NCI-H774 (cell line): ENCODE data around the gene CDC16.

Experiments
- DNase-seq: peaks from one replicate; lab custom pipeline; 2025; lab: John Stamatoyannopoulos, UW

The CDC16 gene

DNA sequence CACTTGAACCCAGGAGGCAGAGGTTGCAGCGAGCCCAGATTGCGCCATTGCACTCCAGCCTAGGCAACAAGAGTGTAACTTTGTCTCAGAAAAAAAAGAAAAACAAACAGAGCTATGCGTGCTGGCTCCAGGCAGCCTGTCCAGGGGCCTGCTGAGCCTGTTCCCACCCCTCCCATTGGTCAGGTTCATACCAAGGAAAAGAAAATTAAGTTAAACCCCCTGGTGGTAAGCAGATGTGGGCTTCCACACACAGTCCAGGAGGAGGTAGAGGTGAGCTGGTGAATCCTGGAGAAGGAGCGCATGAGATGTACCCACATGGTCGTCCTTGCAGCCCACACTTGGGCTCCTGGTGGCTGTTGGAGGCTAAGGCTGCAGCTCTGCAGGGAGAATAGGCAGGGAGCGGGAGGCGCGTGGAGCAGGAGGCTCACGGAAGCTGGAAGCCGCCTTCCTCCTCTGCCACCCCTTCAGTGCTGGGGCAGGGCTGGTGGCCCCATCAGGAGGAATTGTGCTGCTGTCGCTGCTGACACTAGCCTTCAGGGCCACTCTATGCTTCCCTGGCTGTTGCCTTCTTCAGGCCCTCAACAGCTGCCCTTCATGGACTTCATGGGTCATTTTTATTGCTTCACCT lies 69.1 kb downstream of the CDC16 start:
- no peak for DNase-seq

DNA sequence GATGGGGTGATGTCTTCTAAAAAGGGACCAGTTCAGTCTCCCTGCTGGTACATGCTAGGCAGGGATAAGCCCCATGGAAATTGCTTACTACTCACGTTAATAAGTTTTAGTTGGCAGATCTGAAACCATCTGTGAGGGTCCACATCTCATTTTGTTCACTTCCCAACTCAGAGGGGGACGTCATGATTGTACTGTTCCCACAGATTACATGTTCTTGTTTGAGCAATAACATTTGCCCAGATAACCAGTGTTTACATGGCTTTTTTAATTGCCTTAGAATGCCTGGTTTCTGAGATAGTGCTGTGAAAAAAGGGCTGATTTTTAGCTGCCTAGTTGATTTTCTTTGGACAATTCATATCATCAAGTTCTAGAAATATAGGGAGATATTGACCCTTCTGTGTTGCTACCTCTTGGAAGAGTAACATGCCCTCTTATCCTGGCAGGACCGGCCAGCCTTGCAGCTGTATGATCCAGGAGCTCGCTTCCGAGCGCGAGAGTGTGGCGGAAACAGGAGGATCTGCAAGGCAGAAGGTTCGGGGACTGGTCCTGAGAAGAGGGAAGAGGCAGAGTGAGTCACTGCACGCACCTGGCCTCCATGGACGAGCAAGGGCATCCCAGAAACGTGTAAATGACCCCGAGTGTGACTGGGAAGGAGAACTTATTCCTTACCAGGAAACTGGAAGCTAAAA lies 69.8 kb downstream of the CDC16 start:
- DNase-seq = no peak

DNA sequence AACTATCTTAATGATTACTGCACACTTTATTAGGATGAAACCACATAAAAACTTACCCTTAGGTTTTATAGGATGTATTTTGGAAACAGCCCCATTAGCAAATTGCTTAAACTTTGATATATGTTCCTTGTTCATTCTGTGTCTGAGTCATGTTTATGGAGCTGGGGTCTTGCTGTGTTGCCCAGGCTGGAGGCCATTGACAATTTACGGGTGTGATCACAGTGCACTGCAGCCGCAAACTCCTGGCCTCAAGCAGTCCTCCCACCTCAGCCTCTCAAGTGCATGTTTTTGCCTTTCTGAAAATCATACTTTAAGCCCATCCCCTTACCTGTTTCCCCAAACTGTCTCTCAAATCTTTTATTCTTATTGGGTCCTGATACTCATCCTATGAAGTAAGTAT lies 74.4 kb downstream of the CDC16 start:
- no peak for DNase-seq

DNA sequence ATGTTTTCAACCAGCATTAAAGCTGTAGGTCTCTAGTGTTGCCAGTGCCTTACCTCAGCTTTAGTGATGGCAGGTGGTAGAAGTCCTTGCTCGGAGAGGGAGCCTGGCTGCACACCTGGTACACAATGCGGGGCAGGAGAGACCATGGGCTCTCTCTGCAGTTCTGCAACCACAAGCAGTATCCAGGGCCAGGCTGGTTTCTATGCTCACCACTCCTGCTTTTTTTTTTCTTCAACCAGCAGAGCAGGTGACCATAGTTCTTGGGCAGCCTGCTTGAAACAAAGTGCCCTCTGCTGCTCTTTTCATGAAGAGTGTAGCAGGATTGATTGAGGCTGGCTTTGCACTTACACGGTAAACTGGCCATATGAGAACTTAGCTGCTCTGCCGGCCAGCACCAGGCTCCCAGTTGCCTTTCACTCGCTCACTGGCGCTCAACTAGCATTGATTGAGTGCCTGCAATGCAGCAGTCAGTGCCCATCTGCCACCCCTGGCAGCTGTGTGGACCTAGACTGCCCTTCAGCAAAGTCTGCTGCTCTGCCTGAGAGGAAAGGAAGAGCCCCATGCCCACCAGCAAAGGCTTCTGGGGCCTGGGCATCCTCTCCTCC lies 75.2 kb downstream of the CDC16 start:
- DNase-seq = peak; percentile 85

DNA sequence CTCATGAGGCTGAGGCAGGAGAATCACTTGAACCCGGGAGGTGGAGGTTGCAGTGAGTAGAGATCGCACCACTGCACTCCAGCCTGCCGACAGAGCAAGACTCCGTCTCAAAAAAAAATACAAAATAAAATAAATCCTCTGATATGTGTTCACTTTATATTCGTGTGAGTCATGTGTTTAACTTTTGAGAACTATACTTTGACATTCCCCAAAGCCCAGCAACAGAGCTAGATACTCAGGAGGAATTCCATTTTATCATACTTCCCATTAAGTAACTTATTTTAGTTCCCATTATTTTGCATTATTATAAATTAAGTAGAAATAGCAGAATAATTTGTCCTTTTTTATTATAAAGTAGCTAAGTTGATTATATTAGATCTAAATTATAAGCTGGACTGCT lies 76.3 kb downstream of the CDC16 start:
- no peak for DNase-seq

DNA sequence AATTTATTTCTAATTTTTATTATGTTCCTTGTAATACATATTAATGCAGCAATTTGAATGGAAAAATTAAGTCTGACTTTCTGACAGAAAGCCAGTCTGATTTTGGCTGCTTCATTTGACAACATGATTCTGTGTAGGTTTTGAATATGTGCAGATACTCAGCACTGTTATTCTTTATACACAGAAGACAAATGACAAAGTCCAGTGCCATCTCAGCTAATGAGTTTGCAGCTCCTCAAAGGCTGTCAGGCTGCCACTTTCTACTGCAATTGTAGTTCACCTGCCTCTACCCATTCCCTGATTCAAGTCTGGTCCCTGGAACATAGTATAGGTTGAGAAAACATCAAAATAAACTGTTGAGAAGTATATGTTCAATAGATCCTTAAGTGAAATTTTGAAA lies 76.7 kb downstream of the CDC16 start:
- no peak for DNase-seq

DNA sequence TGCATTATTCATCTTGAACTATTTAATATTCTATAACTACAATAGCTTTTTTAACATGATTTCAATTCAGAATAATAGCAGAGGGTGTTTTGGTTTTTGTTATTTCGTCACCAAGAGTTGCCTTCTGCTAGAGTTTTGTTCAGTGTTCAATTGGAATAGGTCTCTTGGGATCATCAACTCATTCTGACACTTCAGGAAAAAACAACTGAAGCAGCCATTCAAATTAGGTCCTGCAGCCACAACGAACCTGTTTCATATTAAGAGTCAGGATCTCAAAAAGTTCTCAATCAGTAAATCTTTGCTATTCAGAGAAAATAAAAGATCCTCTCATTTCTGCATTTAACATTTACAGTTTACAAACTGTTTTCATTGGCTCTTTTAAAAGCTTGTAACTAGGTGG lies 77.2 kb downstream of the CDC16 start:
- DNase-seq = no peak

DNA sequence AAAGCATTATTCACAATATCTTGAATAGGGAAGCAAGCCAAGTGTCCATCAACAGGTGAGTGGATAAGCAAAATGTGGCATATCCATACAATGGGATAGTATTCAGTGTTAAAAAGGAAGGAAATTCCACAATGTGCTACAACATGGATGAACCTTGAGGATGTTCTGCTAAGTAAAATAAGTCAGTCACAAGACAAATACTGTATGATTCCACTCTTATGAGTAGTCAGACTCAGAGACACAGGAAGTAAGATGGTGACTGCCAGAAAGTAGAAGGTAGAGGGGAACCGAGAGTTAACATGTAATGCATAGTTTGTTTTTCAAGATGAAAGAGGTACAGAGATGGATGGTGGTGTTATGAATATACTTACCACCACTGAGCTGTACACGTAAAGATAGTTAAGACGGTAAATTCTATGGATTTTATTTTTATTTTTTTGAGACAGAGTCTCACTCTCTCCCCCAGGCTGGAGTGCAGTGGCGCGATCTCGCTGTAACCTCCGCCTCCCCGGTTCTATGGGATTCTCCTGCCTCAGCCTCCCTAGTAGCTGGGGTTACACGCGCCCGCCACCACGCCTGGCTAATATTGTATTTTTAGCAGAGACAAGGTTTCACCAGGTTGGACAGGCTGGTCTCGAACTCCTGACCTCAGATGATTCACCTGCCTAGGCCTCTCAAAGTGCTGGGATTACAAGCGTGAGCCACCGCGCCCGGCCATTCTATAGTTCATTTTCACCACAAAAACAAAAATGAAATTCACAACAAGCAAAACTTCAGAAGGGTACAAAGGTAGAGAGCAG lies 78.6 kb downstream of the CDC16 start:
- peak; percentile 46 for DNase-seq

DNA sequence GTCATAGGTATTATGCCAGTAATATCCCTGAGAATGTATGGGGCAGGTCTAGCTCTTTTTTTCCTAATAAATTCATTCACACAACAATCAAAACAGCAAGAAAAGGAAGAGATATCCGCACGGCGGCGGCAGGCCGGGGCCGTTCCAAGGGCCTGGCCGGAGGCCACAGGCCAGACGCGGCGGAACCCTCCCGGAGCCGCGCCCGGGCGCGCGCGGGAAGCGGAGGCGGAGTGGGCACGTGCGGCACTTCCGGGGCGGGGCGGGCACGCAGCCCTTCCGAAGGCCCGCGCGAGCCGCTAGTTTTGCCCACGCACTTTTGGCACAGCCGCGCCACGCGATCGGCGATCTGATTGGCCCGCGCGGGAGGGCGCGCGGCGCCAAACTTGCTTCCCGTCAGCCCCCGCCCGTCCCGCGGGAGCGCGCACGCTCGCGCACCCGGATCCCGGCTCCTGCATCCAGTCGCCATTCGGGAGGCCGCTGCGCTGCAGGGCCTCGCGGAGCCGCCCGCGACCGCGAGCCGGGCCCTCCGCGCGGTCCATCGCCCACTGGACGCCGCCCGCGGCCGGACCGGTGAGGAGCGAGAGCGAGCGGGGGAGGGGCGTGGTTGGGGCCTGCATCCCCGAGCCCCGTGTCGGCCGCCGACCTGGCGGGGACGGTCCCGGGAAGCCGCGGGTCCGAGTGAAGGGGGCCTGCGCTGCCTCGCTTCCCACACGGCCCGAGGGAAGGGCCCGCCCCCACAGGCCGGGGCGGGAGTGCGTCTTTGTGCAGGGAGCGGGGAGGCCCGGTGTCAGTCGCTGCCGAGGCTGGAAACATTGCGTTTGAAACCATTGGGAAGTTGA lies 79.6 kb downstream of the CDC16 start, which contains the start of gene CHAMP1:
Gene CHAMP1 (plus strand): TSS at position 430 of the 839 bp plus-strand sequence. CDS start 9,340 bp downstream, outside the sequence.
- peak; percentile 100 for DNase-seq

DNA sequence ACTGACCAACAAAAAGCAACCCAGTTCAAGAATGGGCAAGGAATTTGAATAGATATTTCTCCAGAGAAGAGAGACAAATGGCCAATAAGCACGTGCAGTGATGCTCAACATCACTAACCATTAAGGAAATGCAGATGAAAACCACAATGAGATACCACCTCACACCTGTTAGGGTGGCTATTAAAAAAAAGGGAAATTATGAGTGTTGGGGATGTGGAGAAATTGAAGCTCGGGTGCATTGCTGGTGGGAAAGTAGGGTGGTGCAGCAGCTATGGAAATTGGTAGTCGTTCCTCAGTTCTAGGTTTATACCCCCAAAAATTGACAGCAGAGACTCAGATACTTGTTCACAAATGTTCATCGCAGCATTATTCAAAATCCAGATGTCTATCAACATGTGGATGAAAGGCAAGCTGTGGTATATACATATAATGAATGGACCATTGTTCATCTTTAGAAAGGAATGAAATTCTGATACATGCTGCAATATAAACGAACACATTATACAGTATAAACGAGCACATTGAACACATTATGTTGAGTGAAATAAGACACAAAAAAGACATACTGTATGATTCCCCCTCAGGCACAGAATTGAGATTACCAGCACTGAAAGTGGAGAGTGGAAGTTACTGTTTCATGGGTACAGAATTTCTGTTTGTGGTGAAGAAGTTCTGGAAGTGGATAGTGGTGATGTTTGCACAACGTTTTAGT lies 80.5 kb downstream of the CDC16 start:
- no peak for DNase-seq

DNA sequence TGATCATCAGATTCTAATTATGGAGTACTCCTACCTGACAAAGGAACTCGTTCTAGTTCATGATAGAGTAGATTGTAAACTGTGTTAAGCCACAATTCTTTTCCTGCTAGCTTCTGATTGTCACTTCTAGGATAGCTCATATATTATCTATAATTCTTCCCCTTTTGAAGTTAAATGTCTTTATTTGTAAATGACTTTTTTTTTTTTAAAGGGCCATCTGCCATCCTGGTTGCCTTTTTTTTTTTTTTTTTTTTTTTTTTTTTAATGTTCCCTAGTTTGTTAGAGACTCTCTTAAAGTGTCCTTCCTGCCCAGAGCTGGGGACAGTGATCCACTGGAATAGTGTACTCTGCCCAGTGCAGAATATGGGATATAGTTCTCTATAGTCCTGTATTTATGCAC lies 83.9 kb downstream of the CDC16 start:
- DNase-seq = no peak

DNA sequence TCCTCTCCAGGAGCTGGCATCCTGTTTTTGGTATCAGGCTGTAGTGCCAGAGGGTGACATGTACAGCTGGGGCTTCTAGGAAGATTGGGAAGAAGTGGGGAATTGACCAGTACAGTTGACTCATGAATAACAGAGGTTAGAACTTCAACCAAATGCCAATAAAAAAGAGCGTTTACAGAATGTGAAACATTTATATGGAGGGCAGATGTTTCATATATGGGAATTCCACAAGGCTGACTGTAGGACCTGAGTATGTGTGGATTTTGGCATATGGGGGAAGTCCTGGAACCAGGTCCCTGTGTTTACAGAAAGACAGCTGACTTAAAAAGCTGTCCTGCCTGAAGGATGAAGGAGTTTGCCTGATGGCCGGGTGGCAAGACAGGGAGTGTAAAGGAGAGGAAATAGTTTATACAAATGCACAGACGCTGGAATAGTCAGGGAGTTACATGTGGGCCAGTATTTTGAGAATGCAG lies 84.8 kb downstream of the CDC16 start:
- no peak for DNase-seq

DNA sequence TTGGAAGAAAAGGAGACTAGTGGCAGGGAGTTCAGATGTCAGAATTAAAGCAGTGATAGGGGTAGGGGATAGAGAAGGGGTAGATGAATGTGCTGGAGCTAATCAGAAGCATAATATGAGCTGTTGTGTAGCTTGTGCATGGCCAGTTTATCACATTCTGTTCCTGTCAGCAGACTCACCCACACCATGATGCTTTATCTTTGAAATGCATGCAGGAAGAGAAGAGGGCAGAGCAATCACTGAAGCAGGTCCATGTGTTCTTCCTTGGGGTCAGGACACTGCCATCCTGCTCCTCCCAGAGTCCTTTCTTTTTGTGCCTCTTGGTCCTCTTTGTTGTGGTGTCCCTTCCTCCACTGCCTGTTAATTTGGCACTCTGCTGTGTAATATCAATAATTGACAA lies 85.4 kb downstream of the CDC16 start:
- no peak for DNase-seq

DNA sequence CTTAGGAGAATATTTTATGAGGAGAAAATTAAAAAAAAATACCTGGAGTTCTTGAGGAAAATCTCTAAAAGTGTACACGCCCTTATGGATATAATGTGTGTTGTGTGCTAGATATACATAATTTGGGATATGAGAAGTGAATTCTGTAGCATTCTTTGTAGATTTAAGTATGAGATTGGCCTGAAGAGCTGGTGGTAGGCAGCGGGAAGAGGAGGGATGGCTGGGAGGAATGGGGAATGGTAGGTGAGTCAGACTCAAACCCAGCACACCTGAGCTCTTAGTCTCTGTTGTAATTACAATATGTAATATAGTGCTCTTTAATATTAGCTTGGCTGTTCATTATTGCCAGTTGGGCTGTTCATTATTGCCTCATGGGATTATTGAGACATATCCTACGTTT lies 86.6 kb downstream of the CDC16 start:
- DNase-seq = no peak
